H1 (cell line): Measurements from ENCODE around the gene ZNF488. TPM values are rescaled to one million over a fixed set of nuclear protein-coding genes. Genes with fewer than 3 reads are reported as not detected.

Experiments used
- CTCF ChIA-PET: fragments of 300-600 bp; sonication (Branson Sonifier 250); formaldehyde crosslinking; loops from one replicate; lab custom pipeline; 2021; ENCODE audit not compliant: partially characterized antibody; lab: Charles Lee
- POLR2A ChIA-PET: fragments of 300-600 bp; sonication (Branson Sonifier 250); formaldehyde crosslinking; loops from one replicate; lab custom pipeline; 2021; ENCODE audit warnings: inconsistent platforms; ENCODE audit not compliant: partially characterized antibody; lab: Charles Lee
- DNase-seq, 2 experiments: peaks; one replicate each; pipeline versions ENCODE4 v3.0.0 to v3.0.0-alpha.2; 2010 to 2022; ENCODE audit warnings: low spot score in 2 of 2, low read depth in 1 of 2, mixed read lengths in 1 of 2
- FAIRE-seq: peaks from 2 replicates; lab custom pipeline; 2011; peaks lifted over from hg19 to GRCh38; lab: Jason Lieb, UNC
- H2AFZ ChIP-seq: 2 replicates; pipeline ENCODE4 v1.8.1; 2012; ENCODE audit warnings: low read length, inconsistent platforms
- H2AK5ac ChIP-seq: 2 replicates; pipeline ENCODE4 v1.6.1; 2013; ENCODE audit warnings: low read depth, low read length
- H2BK120ac ChIP-seq: replicated peaks from 2 replicates; pipeline ENCODE3; 2013; ENCODE audit warnings: low read depth, low read length, inconsistent platforms
- H2BK12ac ChIP-seq: 2 replicates; pipeline ENCODE4 v1.6.1; 2013; ENCODE audit warnings: low read depth, low read length
- H2BK15ac ChIP-seq: 2 replicates; pipeline ENCODE4 v1.6.1; 2013; ENCODE audit warnings: low read length
- H2BK20ac ChIP-seq: 2 replicates; pipeline ENCODE4 v1.6.1; 2013; ENCODE audit warnings: low read length
- H2BK5ac ChIP-seq: 2 replicates; pipeline ENCODE4 v1.6.1; 2013; ENCODE audit warnings: low read depth, low read length
- H3K14ac ChIP-seq: 2 replicates; pipeline ENCODE4 v1.6.1; 2013; ENCODE audit warnings: inconsistent platforms; ENCODE audit not compliant: insufficient read length
- H3K18ac ChIP-seq: 2 replicates; pipeline ENCODE4 v1.6.1; 2013; ENCODE audit warnings: low read length; ENCODE audit errors: extremely low read depth
- H3K23ac ChIP-seq: 2 replicates; pipeline ENCODE4 v1.6.1; 2013; ENCODE audit warnings: inconsistent platforms; ENCODE audit not compliant: insufficient read length
- H3K23me2 ChIP-seq: 2 replicates; pipeline ENCODE4 v1.6.1; 2013; ENCODE audit warnings: low read depth, low read length
- H3K27ac ChIP-seq: 2 replicates; pipeline ENCODE4 v1.6.1; 2011; ENCODE audit warnings: low read depth, low read length, inconsistent platforms
- H3K27me3 ChIP-seq, 4 experiments: replicated peaks in 1 of 4; 1 replicate in 1 of 4; 2 replicates in 3 of 4; pipeline versions ENCODE4 v1.6.1 to v1.8.1; 2011 to 2013; ENCODE audit warnings: low read length in 3 of 4, mild to moderate bottlenecking in 3 of 4, inconsistent platforms in 2 of 4, mixed read lengths in 2 of 4, moderate library complexity in 1 of 4; ENCODE audit not compliant: control insufficient read depth in 3 of 4, insufficient read depth in 3 of 4; ENCODE audit errors: extremely low read depth in 1 of 4
- H3K36me3 ChIP-seq, 4 experiments: 2 replicates each; pipeline versions ENCODE4 v1.6.1 to v1.8.1; 2011 to 2013; ENCODE audit warnings: mild to moderate bottlenecking in 4 of 4, low read length in 3 of 4, moderate library complexity in 2 of 4, control low read depth in 1 of 4, inconsistent platforms in 1 of 4; ENCODE audit not compliant: insufficient read depth in 4 of 4, control insufficient read depth in 2 of 4
- H3K4ac ChIP-seq: replicated peaks from 2 replicates; pipeline ENCODE3; 2013; ENCODE audit warnings: low read length, low read depth, mixed read lengths, inconsistent platforms; ENCODE audit not compliant: insufficient read length
- H3K4me1 ChIP-seq, 4 experiments: replicated peaks in 1 of 4; 1 replicate in 1 of 4; 2 replicates in 3 of 4; pipeline versions ENCODE4 v1.6.1 to v1.8.1; 2011 to 2013; ENCODE audit warnings: low read length in 3 of 4, inconsistent platforms in 2 of 4, mixed read lengths in 1 of 4; ENCODE audit not compliant: insufficient read depth in 4 of 4, control insufficient read depth in 3 of 4
- H3K4me2 ChIP-seq, 2 experiments: 2 replicates each; pipeline versions ENCODE4 v1.6.1 to v1.8.1; 2011 to 2013; ENCODE audit warnings: low read depth in 2 of 2, low read length in 2 of 2, control low read depth in 1 of 2, inconsistent platforms in 1 of 2, mild to moderate bottlenecking in 1 of 2; ENCODE audit not compliant: insufficient read depth in 1 of 2
- H3K4me3 ChIP-seq, 4 experiments: fragments of 200-600, 300-600 bp in 1 of 4; sonication (generic), shearing (Covaris generic), sonication (Bioruptor Twin) in 1 of 4; 2 replicates each; pipeline versions ENCODE4 v1.5.1 to v1.8.1; 2011 to 2016; ENCODE audit warnings: low read length in 4 of 4, low read depth in 3 of 4, control low read depth in 2 of 4, inconsistent platforms in 2 of 4, mild to moderate bottlenecking in 2 of 4, mixed read lengths in 1 of 4, moderate library complexity in 1 of 4; ENCODE audit not compliant: insufficient read depth in 2 of 4; ENCODE audit errors: extremely low read depth in 1 of 4
- H3K56ac ChIP-seq: replicated peaks from 2 replicates; pipeline ENCODE3; 2013; ENCODE audit warnings: low read depth, mild to moderate bottlenecking, mixed read lengths, low read length, inconsistent platforms; ENCODE audit not compliant: insufficient read length
- H3K79me1 ChIP-seq: 2 replicates; pipeline ENCODE4 v1.6.1; 2013; ENCODE audit warnings: low read depth, low read length, control low read depth
- H3K79me2 ChIP-seq, 2 experiments: 2 replicates each; pipeline versions ENCODE4 v1.6.1 to v1.8.1; 2012 to 2013; ENCODE audit warnings: low read length in 2 of 2, mild to moderate bottlenecking in 2 of 2, inconsistent platforms in 1 of 2; ENCODE audit not compliant: insufficient read depth in 2 of 2, control insufficient read depth in 1 of 2
- H3K9ac ChIP-seq, 4 experiments: replicated peaks in 1 of 4; 1 replicate in 1 of 4; 2 replicates in 3 of 4; pipeline versions ENCODE4 v1.6.1 to v1.8.1; 2011 to 2013; ENCODE audit warnings: low read depth in 3 of 4, low read length in 3 of 4, control low read depth in 2 of 4, mild to moderate bottlenecking in 2 of 4, moderate library complexity in 2 of 4, inconsistent platforms in 1 of 4; ENCODE audit errors: extremely low read depth in 1 of 4
- H3K9me3 ChIP-seq, 2 experiments: 2 replicates each; pipeline versions ENCODE4 v1.6.1 to v1.8.1; 2012 to 2013; ENCODE audit warnings: mild to moderate bottlenecking in 2 of 2, moderate library complexity in 2 of 2, control low read depth in 1 of 2, inconsistent platforms in 1 of 2, low read depth in 1 of 2, low read length in 1 of 2, mixed read lengths in 1 of 2; ENCODE audit not compliant: insufficient read depth in 2 of 2
- H4K20me1 ChIP-seq, 2 experiments: replicated peaks in 1 of 2; 2 replicates each; pipeline versions ENCODE3 to v1.8.1; 2011 to 2013; ENCODE audit warnings: inconsistent platforms in 2 of 2, low read length in 2 of 2, mild to moderate bottlenecking in 1 of 2; ENCODE audit not compliant: insufficient read depth in 2 of 2, control insufficient read depth in 1 of 2
- H4K5ac ChIP-seq: 2 replicates; pipeline ENCODE4 v1.6.1; 2013; ENCODE audit warnings: low read length, low read depth, mixed read lengths, inconsistent platforms; ENCODE audit not compliant: insufficient read length
- H4K8ac ChIP-seq: 2 replicates; pipeline ENCODE4 v1.8.0; 2013; ENCODE audit warnings: mild to moderate bottlenecking, moderate library complexity, low read length, inconsistent platforms; ENCODE audit not compliant: insufficient read depth; ENCODE audit errors: extremely low read depth
- H4K91ac ChIP-seq: replicated peaks from 2 replicates; pipeline ENCODE3; 2013; ENCODE audit warnings: low read length, mixed read lengths, inconsistent platforms; ENCODE audit not compliant: insufficient read length
- GABPA ChIP-seq: IDR thresholded peaks from 2 replicates; pipeline ENCODE4 v1.6.1; 2011; ENCODE audit warnings: mild to moderate bottlenecking, low read length, moderate library complexity, borderline replicate concordance; ENCODE audit not compliant: insufficient read depth
- MAFK ChIP-seq: IDR thresholded peaks from 2 replicates; pipeline ENCODE4 v1.6.1; 2012; ENCODE audit warnings: low read depth, mild to moderate bottlenecking, improper control_type of control experiment, low read length
- MAX ChIP-seq: IDR thresholded peaks from 2 replicates; pipeline ENCODE4 v1.6.1; 2012; ENCODE audit warnings: inconsistent platforms
- SIRT6 ChIP-seq: IDR thresholded peaks from one replicate; pipeline ENCODE4 v1.7.1; 2012; ENCODE audit warnings: low read length, inconsistent platforms
- WGBS, 2 experiments: shearing (Covaris generic) in 1 of 2; methylation state at CpG; one replicate each; pipeline versions ENCODE4 v1.1.6 to v1.1.7; 2013 to 2015; ENCODE audit warnings: low lambda C conversion rate in 2 of 2, mixed read lengths in 2 of 2, inconsistent platforms in 1 of 2, low coverage in 1 of 2, missing lambda C conversion rate in 1 of 2; ENCODE audit not compliant: insufficient replicate concordance in 2 of 2, insufficient coverage in 1 of 2, insufficient read length in 1 of 2; ENCODE audit errors: extremely low coverage in 1 of 2, missing lambda C conversion rate in 1 of 2; 5-methylcytosine and 5-hydroxymethylcytosine counted together
- polyA plus RNA-seq, 7 experiments: library from polyadenylated mRNA; depleted of rRNA in 3 of 7; stranded (reverse) in 5 of 7; unstranded in 2 of 7; fragments of >200 nt in 5 of 7; fragments of 200-250 nt in 2 of 7; gene quantifications; 1 replicate in 5 of 7; 2 replicates in 1 of 7; 4 replicates in 1 of 7; pipeline versions ENCODE4 v1.2.1 to v1.2.3, GENCODE V29; 2011 to 2013; ENCODE audit warnings: missing spikeins in 2 of 7, mixed read lengths in 2 of 7
- total RNA-seq: library from RNA; stranded (reverse); fragmentation: NEBNext Ultra II Directional; extraction: Animal tissue kit (Norgen Biotek cat#: 25700); gene quantifications from 2 replicates; pipeline ENCODE4 v1.2.1, GENCODE V29; 2021

ZNF488 gene
- total and polyA plus RNA-seq, 2 of the 8 experiments (the other 6 are each of a cell fraction or from before 2014, with no cell fraction given) = 7.9 to 11.4 TPM

GRCh38 chr10:47418966-47419365 lies 34.9 kb upstream of the ZNF488 start:
- Histone ChIP-seq H3K23me2 (peaks cover 7% of the 10 kb centered on the region; the same call in 1 of the 2 replicates), H2BK20ac (no peak overlapping the region), H3K9me3 (no peaks in the 10 kb centered on the region), H4K5ac (no peak overlapping the region), H2AFZ (no peak overlapping the region), H4K20me1 (no peaks in the 10 kb centered on the region), H3K4me2 (no peak overlapping the region), H3K27ac (no peak overlapping the region), H3K79me1 (no peaks in the 10 kb centered on the region), H3K18ac (no peak overlapping the region), H2BK15ac (no peak overlapping the region), H3K4ac (no peak overlapping the region), H2BK5ac (no peak overlapping the region), H3K4me3 (no peak overlapping the region), H3K23ac (no peak overlapping the region), H4K91ac (no peak overlapping the region), H3K79me2 (no peaks in the 10 kb centered on the region), H2AK5ac (no peak overlapping the region), H3K27me3 (no peaks in the 10 kb centered on the region), H2BK120ac (no peak overlapping the region), H3K36me3 (no peaks in the 10 kb centered on the region), H3K4me1 (peaks cover 0 to 10% (median 6%) of the 10 kb centered on the region in 4 experiments; a peak in 6 of 7 replicates), H3K56ac (no peak overlapping the region), H2BK12ac (no peak overlapping the region), H3K14ac (no peak overlapping the region), H3K9ac (no peak overlapping the region), H4K8ac (no peak overlapping the region)
- POLR2A ChIA-PET = interaction anchor here (1.5 kb wide), 1 partner anchor 31 kb away, joined by 3 read pairs; no protein-coding TSS in a partner anchor
- 83% methylated on average over 2 of the region's 4 CpGs; no CpG with 5 or more reads in 1 of the 2 experiments for WGBS, 2 experiments
- TF ChIP-seq MAX (no peak), SIRT6 (no peak), GABPA (no peak), MAFK (no peak)
- no peak for DNase-seq
- no peak for FAIRE-seq
- CTCF ChIA-PET = interaction anchor here (1.0 to 1.6 kb wide), 2 partner anchors 10 to 15 kb away, joined by 3 to 6 read pairs; no protein-coding TSS in a partner anchor
